ENCODE measurements around the gene NALF2. TPM values are rescaled to one million over a fixed set of nuclear protein-coding genes. Genes with fewer than 3 reads are reported as not detected.

The NALF2 gene
- total and polyA plus RNA-seq, 4 donors, result 0.11 to 0.43 (median 0.23) TPM

GRCh38 chrX:69507500-69507789 is 3.3 kb downstream of the NALF2 start:
- Histone ChIP-seq H3K9me3 (ENCODE audit: control insufficient read depth in 4 of 4, insufficient read depth in 3 of 4, low read length in 3 of 4) (peaks cover 0 to 6% (median 0%) of the 10 kb centered on the region in 4 donors), H3K4me1 (ENCODE audit: control insufficient read depth in 5 of 5, insufficient read depth in 5 of 5, low read length in 5 of 5) (no peaks in the 10 kb centered on the region), H3K36me3 (ENCODE audit: control insufficient read depth in 4 of 4, insufficient read depth in 4 of 4, low read length in 4 of 4) (no peaks in the 10 kb centered on the region), H3K27ac (ENCODE audit: low read depth in 1 of 2, low read length in 1 of 2) (no peak overlapping the region), H3K4me3 (no peak overlapping the region), H3K9ac (ENCODE audit: insufficient read depth in 1 of 2, low read length in 2 of 2) (no peak overlapping the region), H3K27me3 (ENCODE audit: control insufficient read depth in 3 of 3, insufficient read depth in 3 of 3, low read length in 2 of 3) (peaks cover 0 to 31% (median 27%) of the 10 kb centered on the region in 3 donors)
- TF ChIP-seq CTCF (IDR thresholded peaks at IDR 0.05; ENCODE audit: control extremely low read depth, extremely low read depth), result no peak
- DNase-seq (no peak), ATAC-seq (ENCODE audit: insufficient read depth, low FRiP score) (no peak)
- WGBS, 2 donors, result 78% methylated on average over 7 of the region's 7 CpGs

GRCh38 chrX:69508610-69509009 is 4.5 kb downstream of the NALF2 start:
- ATAC-seq (ENCODE audit: insufficient read depth, low FRiP score) (no peak), DNase-seq (no peak)
- WGBS, 2 donors, result 81 to 82% methylated on average over 5 of the region's 5 CpGs
- Histone ChIP-seq H3K9ac (ENCODE audit: insufficient read depth in 1 of 2, low read length in 2 of 2) (no peak overlapping the region), H3K36me3 (ENCODE audit: control insufficient read depth in 4 of 4, insufficient read depth in 4 of 4, low read length in 4 of 4) (no peaks in the 10 kb centered on the region), H3K27ac (ENCODE audit: low read depth in 1 of 2, low read length in 1 of 2) (no peak overlapping the region), H3K27me3 (ENCODE audit: control insufficient read depth in 3 of 3, insufficient read depth in 3 of 3, low read length in 2 of 3) (peaks cover 0 to 31% (median 28%) of the 10 kb centered on the region in 3 donors), H3K9me3 (ENCODE audit: control insufficient read depth in 4 of 4, insufficient read depth in 3 of 4, low read length in 3 of 4) (peaks cover 0 to 8% (median 0%) of the 10 kb centered on the region in 4 donors), H3K4me3 (no peak overlapping the region), H3K4me1 (ENCODE audit: control insufficient read depth in 5 of 5, insufficient read depth in 5 of 5, low read length in 5 of 5) (no peaks in the 10 kb centered on the region)
- TF ChIP-seq CTCF (IDR thresholded peaks at IDR 0.05; ENCODE audit: control extremely low read depth, extremely low read depth), result no peak

GRCh38 chrX:69510137-69510715 is 6.1 kb downstream of the NALF2 start:
- DNase-seq, result no peak
- no peak for TF ChIP-seq CTCF (IDR thresholded peaks at IDR 0.05; ENCODE audit: control extremely low read depth, extremely low read depth)

More at GRCh38 chrX:69510137-69510715, 6.1 kb downstream of the NALF2 start:
- Histone ChIP-seq H3K27me3 (ENCODE audit: control insufficient read depth in 3 of 3, insufficient read depth in 3 of 3, low read length in 2 of 3) (peaks cover 0 to 36% (median 31%) of the 10 kb centered on the region in 3 donors), H3K9ac (ENCODE audit: insufficient read depth in 1 of 2, low read length in 2 of 2) (no peak overlapping the region), H3K9me3 (ENCODE audit: control insufficient read depth in 4 of 4, insufficient read depth in 3 of 4, low read length in 3 of 4) (peaks cover 0 to 8% (median 0%) of the 10 kb centered on the region in 4 donors), H3K4me3 (no peak overlapping the region), H3K4me1 (ENCODE audit: control insufficient read depth in 5 of 5, insufficient read depth in 5 of 5, low read length in 5 of 5) (no peaks in the 10 kb centered on the region), H3K27ac (ENCODE audit: low read depth in 1 of 2, low read length in 1 of 2) (no peak overlapping the region), H3K36me3 (ENCODE audit: control insufficient read depth in 4 of 4, insufficient read depth in 4 of 4, low read length in 4 of 4) (no peaks in the 10 kb centered on the region)
- no peak for ATAC-seq (ENCODE audit: insufficient read depth, low FRiP score)
- WGBS, 2 donors, result 33 to 51% methylated on average over 5 to 6 of the region's 6 CpGs
